HS-27A (cell line): ENCODE data around the gene SLC9A8.
"Not testable (repeated sequence)": the region's sequence is repeated elsewhere in the genome, so short reads cannot be mapped to it uniquely, and the experiment has no call there.

ENCODE experiments used
- DNase-seq: peaks from one replicate; pipeline ENCODE4 v3.0.0-alpha.2; 2012; ENCODE audit warnings: low read depth, missing footprints

SLC9A8 gene

DNA sequence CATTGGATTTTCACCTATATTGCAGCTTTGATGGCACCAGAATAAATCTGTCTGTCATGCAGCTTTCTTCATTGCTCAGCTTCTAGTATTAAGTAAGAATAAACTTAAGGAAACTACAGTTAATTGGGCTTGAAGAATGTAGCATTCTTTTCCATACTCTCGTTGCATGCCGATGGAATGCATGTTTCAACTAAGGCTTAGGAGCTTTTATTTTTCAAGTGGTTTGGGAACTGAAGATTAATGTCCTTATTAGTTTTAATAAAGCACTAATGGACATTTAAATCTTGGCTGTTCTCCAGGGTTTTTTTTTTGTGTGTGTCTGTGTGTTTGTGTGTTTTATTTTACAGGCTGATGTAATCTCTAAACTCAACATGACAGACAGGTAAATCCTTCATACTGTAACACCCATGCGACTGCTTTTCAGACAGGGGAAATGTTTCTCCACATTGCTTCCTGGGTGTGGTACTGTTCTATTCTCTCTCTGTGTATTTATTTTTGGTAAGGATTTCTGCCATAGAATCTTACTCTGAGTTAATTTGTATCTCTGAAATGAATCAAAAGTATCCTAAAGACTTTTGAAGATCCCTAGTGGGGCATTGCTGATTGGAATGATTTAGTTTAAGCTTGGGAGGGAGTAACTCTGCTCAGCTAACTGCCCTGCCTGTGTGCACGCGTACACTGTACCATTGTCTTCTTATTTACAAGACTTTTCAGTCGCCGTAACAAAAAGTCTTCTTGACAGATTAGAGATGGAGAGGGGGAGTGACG lies 38.0 kb downstream of the SLC9A8 start:
- DNase-seq, result no peak

DNA sequence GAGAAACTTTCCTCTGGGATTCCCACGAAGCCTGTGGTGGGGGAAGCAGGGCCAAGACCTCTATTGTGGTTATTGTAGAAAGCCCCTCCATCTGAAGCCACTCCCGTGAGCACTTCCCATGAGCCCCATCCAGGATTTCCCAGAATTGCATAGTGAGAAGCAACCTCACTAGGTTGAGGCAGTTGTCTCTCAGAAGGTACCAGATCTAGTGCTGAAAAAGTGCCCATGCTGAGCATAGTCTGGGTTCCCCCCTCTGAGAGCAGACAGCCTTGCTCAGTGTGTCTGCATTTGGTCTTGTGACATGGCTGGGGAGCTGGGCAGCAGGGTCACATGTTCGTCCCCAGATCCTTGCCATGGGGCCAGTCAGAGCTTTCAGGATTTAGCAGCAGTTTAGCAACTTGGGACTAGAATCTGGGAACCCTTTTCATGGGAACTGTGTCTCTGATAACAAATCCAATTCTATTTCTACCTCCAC lies 38.6 kb downstream of the SLC9A8 start:
- no peak for DNase-seq

DNA sequence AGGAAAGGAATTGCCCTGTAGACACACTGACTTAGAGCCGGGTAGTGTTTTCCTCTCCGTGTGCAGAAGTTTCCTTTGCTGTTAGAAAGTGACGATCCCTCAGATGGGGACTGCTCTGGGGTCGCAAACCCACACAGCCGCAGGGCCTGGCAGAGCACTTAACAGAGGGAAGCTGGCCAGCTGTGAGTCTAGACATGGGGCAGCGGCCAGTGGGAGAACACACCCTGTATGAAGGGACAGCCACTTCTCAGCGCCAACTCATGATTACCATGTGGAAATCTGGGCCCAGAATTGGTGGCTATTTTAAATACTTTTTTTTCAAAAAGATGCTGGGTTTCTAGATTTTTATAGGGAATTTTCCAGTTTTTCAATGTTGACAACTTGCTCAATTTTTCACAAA lies 39.4 kb downstream of the SLC9A8 start:
- DNase-seq, result no peak

DNA sequence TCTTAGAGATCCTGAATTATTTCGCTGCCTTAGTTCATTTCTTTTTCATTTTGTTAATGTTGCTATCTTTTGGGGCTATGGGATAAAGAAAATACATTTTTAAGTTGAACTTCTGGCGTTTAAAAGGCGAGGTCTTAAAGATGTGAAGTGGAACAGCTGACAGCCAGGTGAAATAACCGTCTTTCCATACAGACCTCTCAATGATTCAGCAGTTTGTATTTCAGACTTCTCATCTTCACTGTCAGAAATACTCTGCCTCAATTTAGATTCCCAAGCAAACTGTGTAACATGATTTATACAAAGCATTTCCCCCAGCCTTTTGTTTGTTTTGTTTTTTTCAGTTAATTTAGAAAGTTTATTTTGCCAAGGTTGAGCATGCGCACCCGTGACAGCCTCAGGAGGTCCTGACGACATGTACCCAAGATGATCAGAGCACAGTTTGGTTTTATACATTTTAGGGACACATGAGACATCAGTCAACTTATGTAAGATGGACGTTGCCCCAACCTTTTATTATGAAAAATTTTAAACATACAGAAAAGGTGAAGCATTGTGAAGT lies 40.0 kb downstream of the SLC9A8 start:
- DNase-seq, result no peak

DNA sequence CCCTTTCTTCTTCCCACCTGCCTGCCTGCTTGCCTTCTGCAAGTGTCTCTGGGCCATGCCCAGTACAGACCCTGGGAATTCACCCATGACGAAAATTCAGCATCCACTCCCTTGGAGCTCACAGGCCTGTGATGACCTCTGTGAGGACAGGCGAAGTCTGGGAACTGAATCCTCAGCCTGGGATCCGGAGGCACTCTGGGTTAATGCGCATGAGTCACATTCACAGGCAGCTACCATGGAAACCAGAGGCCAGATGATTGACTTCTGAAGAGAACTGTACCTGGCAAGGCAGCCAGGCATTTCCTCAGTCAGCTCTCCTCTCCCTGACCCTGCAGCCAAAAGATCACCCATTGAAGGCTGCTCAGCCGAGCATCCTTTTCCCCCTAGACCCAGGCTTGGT lies 41.0 kb downstream of the SLC9A8 start:
- no peak for DNase-seq

DNA sequence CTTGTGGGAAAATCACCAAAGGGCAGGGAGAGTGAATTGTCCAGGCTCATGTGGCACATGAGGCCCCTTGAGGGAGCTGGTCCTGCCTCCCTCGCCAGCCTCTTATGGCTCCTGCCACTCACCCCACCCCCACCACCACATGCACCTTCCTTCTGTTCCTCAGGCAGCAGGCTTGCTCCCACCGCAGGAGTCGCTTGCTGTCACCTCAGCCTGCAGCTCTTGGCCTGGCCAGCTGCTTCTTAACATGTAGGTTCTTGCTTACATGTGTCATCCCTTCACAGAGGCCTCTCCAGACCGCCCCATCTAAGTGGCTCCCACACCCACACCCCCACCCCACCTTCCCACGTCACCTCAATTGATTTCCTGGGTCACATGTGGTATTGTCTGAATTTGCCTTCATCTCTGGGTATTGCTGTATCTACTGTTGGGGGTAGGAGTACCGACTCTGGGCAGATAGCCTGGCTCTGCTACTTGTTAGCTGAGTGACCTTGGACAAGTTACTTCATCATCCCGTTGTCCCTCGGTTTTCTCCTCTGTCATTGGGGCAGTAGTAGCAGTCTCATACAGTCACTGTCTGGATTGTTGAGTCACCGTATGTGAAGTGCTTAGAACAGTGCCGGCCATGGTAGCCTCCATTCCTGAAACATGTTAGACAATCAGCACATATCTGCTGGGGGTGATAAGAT lies 41.7 kb downstream of the SLC9A8 start:
- no peak for DNase-seq

DNA sequence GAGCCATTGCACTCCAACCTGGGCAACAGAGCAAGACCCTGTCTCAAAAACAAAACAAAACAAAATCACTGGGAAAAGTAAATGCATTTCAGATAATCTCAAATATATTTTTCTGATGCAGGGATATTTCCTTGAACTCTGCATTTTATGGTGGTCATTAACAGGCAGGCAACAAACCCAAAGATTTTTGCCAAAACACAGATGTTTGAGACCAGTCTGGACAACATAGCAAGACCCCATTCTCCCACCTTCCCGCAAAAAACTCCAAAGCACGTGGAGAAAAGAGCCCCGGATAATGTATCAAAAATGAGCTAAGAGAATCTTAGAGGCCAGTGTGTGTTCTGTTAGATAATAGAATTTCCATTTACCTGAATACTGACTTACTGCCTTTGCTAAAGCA lies 44.3 kb downstream of the SLC9A8 start:
- DNase-seq, result no peak

DNA sequence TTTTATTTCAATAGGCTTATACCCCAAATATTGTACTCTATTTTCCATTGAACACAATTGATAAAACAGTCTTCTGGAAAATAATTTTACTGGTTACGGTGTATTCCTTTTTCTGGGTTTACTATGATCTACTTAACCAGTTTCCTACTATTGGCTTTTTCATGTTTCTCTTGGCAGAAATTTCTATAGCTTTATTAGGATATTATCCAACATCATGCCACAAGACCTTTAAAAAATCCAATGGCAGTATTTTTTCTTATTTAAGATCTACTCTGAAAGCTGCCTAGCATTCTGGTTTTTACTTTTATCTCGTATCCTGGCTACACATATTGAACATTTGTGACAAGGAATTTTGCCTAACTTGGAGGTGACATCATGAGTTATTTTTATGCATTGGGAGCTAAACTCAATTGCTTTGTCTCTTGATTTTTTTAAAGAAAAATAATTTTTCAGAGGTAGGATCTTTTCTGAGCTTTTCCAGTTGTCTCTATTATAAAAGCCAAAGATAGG lies 45.5 kb downstream of the SLC9A8 start:
- DNase-seq, result no peak

DNA sequence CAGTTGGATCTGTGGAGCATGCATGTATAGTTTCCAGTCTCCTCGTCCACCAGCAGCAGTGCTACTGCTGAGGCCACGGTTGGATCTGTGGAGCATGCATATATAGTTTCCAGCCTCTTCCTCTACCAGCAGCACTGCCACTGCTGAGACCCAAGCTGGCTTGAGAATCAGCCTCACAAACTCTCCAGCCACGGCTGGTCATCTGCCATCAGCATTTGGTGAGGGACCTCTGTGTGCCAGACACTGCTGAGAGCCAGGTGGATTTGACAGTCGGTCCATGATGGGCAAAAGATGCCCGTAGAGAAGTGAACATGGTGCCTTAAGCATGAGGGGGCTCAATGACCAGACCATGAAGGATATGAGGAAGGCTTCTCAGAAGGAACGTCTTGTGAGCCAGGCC lies 46.4 kb downstream of the SLC9A8 start:
- DNase-seq, result no peak

DNA sequence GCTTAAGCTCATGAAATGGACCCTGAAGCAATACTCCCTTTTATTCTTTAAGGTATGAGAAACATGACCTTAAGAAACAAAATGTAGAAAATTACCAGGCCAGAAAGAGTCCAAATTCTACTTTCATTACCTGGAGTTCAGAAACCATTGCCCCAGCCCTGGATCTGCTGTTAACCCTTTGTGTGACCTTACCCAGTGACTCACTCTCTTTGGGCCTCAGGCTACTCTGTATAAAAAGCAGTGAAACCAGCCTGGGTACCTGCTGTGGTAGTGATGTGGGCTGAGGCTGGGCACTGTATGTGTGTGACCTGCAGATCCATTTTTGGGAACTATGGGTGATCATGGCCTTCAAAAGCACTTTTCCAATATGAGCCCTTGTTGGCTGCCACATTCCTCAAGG lies 47.2 kb downstream of the SLC9A8 start:
- no peak for DNase-seq

DNA sequence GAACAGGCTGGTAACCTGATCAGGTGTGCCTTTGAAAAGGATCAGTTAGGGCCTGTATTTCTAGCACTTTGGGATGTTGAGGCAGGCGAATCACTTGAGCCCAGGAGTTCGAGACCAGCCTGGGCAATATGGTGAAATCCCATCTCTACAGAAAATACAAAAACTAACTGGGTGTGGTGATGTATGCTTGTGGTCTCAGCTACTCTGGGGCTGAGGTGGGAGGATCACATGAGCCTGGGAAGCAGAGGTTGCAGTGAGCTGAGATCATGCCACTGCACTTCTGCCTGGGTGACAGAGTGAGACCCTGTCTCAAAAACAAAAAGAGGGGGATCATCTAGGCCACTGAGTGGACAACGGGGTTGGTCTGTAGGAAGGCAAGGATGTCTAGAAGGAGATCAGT lies 48.6 kb downstream of the SLC9A8 start:
- not testable (repeated sequence) for DNase-seq

DNA sequence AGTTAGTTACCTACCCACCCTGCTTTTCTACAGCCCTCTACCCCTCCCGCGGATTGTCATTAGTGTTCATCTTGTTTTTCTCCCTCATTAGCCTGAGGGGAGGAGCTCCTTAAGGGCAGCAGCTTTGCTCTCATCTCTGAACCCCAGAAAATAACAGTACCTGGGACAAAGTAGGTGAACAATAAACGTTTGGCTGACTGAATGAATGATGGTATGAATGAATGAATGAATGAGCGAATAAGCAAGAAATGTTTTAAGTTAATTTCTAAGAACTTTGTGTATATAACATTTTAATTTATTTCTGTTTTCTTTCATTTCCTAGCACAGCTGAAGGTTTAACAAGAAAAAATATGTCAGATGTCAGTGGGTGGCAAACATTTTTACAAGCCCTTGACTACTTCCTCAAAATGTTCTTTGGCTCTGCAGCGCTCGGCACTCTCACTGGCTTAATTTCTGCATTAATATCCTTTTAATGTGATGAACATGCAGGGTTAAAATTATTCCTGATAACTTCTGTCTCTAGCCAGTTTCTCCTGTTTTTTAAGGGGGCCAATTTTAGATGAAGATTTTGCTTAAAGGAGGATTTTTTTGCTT lies 50.1 kb downstream of the SLC9A8 start:
- DNase-seq, result no peak

DNA sequence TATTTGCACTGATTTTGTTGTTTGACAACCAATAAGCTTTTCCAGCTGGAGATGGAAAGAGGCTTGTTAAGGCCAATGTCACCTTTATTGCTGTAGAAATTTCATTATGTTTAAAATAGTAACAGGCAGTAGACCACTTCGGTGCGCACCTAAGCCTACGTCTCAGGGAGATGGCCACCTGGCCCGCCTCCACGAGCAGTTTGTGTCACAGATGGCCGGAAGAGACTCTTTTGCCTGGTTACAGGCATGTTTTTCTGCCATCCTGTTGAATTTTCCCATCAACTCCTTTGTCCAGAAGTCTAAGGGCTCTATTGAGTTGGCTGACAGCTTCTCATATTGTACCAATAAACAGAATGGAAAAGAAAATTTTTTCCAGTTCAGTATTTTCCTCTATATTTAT lies 51.0 kb downstream of the SLC9A8 start:
- no peak for DNase-seq

DNA sequence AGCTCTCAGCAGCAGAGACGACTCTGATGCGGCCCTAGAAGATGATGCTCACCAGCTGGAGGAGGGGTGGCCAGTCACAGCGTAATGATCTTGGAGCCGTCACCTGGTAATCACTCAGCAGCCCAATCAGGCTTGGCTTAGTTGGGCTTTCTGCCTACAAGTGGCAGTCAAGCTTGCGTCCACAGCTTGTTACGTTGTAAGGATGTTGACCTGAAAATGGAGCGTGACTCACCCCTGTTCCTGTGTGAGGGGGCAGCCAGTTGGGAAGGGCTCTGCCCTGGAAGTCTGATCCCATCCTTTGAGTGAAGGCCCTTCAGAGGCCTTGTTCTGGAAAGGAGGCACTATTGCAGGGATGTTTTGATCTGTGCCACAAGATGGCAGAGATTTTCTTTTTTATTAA lies 52.9 kb downstream of the SLC9A8 start:
- no peak for DNase-seq

DNA sequence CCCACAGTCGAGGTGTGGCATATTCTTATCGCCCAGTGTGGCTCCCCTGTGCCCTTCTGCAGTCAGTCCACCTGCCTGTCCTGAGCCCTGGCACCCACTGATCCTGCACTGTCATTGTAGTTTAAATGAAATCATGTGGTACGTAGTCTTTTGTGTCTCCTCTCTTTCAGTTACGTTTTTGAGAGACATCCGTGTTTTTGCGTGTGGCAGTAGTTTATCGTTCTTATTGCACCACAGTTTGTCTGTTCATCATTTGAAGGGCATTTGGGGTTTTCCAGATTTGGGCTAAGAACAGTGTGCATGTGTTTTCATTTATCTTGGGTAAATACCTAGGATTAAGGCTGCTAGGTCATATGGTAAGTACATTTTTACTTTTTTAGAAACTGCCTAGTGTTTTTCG lies 53.4 kb downstream of the SLC9A8 start:
- no peak for DNase-seq

DNA sequence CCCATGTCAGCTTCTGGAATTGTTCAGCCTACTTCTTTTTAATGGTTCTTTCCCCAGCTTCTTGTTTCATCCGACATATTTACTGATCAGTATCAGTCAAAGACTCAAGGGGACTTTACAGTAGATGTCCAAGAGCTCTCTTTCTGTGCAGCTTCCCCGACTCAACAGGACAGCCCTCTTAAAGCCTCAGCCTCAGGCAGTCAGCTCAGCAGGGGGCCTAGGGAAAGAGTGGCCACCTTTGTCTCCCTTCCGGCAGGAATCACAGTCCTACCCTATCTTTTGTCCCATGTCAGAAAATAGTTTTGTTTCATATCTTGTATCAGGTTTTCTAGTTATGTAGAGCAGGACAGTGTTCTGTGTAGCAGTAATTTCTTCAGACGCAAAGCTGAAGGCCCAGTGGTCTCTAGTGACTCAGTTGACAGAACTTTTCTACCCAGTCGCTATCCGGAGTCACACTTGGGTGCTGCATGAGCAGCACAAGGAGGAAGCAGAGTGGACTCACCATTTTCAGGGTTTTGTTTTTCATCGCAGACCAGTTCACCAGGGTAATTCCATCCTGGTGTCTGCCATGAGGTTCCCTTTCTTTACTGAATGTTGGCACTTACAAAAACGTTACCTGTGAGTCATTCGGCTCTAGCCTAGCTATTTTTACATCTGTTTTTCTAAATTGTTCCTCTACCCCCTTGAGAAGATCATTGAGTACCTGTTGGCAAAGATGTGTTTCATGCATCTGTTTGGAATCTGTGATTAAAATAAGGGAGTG lies 55.0 kb downstream of the SLC9A8 start:
- DNase-seq, result no peak

DNA sequence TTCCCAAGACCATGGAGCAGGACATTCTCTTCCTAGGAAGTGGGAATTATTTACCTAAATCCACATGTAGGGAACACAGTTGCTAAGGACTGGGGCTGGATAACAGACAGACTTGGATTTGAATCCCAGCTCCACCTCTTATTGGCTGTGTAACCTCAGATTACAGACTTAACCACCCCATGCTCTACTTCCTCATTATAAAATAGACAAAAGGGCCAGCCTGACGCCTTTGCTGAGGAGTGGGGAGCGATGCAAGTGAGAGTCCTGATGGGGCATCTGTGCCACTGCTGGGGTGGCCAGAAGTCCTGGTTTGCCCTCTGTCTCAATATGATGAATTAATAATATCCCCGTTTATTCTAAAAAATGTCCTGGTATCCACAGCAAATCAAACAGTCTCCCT lies 55.9 kb downstream of the SLC9A8 start:
- no peak for DNase-seq

DNA sequence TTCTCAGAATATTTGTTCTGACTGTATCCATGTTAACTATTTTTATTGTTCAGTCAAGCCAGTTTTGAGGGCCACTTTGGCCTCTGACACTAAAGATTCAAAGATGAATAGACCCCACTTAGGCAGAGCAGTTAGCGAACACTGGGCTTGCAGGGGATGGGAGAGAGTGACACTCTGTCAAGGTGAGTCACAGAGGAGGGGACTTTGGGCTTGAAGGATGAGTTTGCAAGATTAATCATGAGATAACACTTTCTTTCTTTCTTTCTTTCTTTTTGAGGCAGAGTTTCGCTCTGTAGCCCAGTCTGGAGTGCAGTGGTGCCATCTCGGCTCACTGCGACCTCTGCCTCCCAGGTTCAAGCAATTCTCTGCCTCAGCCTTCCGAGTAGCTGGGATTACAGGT lies 56.3 kb downstream of the SLC9A8 start:
- DNase-seq, result no peak

DNA sequence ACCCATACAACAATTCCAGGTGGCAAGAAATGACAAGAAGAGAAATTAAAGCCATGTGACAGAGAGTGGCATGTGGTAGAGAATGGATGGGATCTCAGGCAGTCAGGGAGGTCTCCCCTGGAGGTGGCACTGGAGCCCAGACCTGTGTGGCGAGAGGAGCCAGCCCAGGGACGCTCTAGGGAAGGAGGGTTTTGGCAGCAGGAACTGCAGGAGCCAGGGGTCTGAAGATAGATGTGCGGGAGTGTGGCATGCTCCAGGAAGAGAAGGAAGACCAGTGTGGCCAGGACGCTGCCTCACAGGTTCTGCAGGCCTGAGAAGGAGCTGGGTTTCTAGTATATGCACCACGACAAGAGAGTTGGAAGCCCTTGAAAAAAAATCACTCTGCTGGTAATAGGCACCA lies 57.6 kb downstream of the SLC9A8 start:
- no peak for DNase-seq

DNA sequence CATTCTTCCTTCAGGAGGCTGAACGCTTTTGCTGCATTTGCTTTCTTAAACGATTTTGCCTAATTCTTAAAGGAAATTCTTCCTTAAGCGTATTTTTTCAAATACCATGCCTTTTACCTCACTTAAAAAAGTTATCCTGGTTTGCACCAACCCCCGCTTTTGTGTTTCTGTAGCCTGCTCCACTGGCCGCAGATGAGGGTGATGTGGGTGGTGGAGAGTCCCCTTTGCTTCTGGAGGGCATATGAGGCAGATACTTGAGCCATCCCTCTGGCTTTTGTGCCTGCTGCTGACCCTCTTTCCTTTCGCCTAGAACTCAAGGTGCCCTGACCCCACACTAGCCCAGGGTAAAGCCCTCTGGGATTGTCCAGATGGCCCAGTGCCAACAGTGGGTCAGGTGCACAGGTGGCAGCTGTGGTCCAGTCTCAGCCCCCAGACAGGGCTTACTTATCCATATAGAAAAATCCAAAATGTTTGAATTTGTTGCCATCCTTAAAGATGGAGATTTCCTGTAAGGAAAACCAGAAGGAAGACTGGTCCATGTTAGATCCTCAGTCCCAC lies 58.8 kb downstream of the SLC9A8 start:
- DNase-seq, result no peak

DNA sequence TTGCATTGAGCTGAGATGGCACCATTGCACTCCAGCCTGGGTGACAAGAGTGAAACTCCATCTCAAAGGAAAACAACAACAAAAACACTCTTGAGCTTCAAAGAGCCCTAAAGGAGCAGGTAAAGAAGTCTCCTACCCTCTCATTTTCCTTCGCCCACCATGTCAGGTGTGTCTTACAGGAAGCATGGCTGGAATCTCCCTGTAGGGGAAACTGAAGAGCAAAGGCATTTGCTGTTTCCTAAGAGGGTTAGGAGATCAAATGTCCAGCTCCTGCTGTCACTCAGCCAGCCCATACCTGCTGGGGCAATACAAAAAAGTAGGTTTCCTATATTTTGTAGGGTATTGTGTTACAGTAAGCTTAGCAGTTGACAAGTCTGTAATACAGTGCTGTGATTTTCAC lies 59.4 kb downstream of the SLC9A8 start:
- no peak for DNase-seq

DNA sequence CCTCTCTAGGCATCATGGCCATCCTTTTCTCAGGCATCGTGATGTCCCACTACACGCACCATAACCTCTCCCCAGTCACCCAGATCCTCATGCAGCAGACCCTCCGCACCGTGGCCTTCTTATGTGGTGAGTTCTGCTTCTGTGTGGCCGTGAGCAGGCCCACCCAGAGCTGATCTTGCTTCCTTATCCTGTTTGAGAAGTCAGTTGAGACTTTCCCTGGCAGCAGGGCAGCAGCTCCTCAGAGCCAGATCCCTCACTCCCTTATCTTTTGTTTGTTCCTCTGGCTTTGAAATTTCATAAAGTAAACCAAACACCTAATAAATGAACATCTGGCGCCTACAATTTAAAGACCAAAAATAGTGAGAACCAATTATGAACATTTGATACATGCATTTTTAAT lies 62.1 kb downstream of the SLC9A8 start:
- DNase-seq, result no peak
